K562 (cell line): ENCODE data around the gene SYK. TPM values are rescaled to one million over a fixed set of nuclear protein-coding genes. Genes with fewer than 3 reads are reported as not detected.

Experiments used
- ATAC-seq: fragments of 200-7000 bp; cut with Tn5 transposase; 3 replicates; pipeline ENCODE4 v1.9.1; 2020; ENCODE audit warnings: moderate library complexity
- BruUV-seq: library from RNA; stranded (reverse); fragments of 400-500 nt; replicated peaks from 2 replicates; lab custom pipeline; 2021; lab: Mats Ljungman, UMichigan
- CTCF ChIA-PET: fragments of 300-600 bp; formaldehyde crosslinking; extraction: SDS; loops from one replicate; lab custom pipeline; 2021; ENCODE audit warnings: low intra/inter-chr PET ratio; lab: Yijun Ruan, JAX
- POLR2A ChIA-PET: fragments of 300-600, 350-650 bp; sonication (Branson Sonifier 250); formaldehyde crosslinking; extraction: SDS; loops from one replicate; lab custom pipeline; 2021; ENCODE audit warnings: antibody characterized with exemption, inconsistent platforms; lab: Yijun Ruan, JAX
- DNase-seq, 4 experiments: peaks; one replicate each; pipeline versions ENCODE4 v3.0.0 to v3.0.0-alpha.2; 2011 to 2018; ENCODE audit warnings: low spot score in 3 of 4, mixed read lengths in 3 of 4; ENCODE audit errors: extremely low read depth in 1 of 4
- FAIRE-seq: peaks from 2 replicates; lab custom pipeline; 2011; peaks lifted over from hg19 to GRCh38; lab: Jason Lieb, UNC
- H2AFZ ChIP-seq: 2 replicates; pipeline ENCODE4 v1.6.0; 2011; ENCODE audit warnings: low read depth, low read length, control low read depth, inconsistent platforms
- H3K27ac ChIP-seq: fragments of 200-600 bp; 3 replicates; pipeline ENCODE4 v1.8.0; 2011; ENCODE audit warnings: low read depth, mild to moderate bottlenecking, control low read depth, inconsistent platforms, low read length, moderate library complexity, mixed read lengths; ENCODE audit errors: extremely low read depth
- H3K27me3 ChIP-seq, 2 experiments: fragments of 300-600 bp in 1 of 2; 2 replicates in 1 of 2; 3 replicates in 1 of 2; pipeline versions ENCODE4 v1.6.0 to v1.8.0; 2011; ENCODE audit warnings: inconsistent platforms in 2 of 2, low read length in 2 of 2, mild to moderate bottlenecking in 1 of 2, mixed read lengths in 1 of 2, moderate library complexity in 1 of 2; ENCODE audit not compliant: control insufficient read depth in 2 of 2, insufficient read depth in 2 of 2
- H3K36me3 ChIP-seq: fragments of 300-600 bp; 3 replicates; pipeline ENCODE4 v1.8.0; 2011; ENCODE audit warnings: mild to moderate bottlenecking, low read length, inconsistent platforms; ENCODE audit not compliant: control insufficient read depth, insufficient read depth
- H3K4me1 ChIP-seq, 2 experiments: fragments of 200-600 bp in 1 of 2; replicated peaks in 1 of 2; 2 replicates in 1 of 2; 3 replicates in 1 of 2; pipeline versions ENCODE4 v1.5.1 to v1.8.0; 2011; ENCODE audit warnings: inconsistent platforms in 2 of 2, low read length in 2 of 2, mild to moderate bottlenecking in 1 of 2, mixed read lengths in 1 of 2, moderate library complexity in 1 of 2; ENCODE audit not compliant: control insufficient read depth in 2 of 2, insufficient read depth in 2 of 2
- H3K4me2 ChIP-seq: 2 replicates; pipeline ENCODE4 v1.6.1; 2011; ENCODE audit warnings: low read length, control low read depth, inconsistent platforms, mixed read lengths; ENCODE audit not compliant: insufficient read depth
- H3K4me3 ChIP-seq: fragments of 200-600 bp; sonication (generic), shearing (Covaris generic); 2 replicates; pipeline ENCODE4 v1.5.1; 2016; ENCODE audit warnings: control low read depth, inconsistent platforms
- H3K79me2 ChIP-seq: fragments of 200-600 bp; 3 replicates; pipeline ENCODE4 v1.8.0; 2011; ENCODE audit warnings: low read length, inconsistent platforms; ENCODE audit not compliant: control insufficient read depth, insufficient read depth
- H3K9ac ChIP-seq, 2 experiments: 2 replicates each; pipeline versions ENCODE4 v1.6.0 to v1.6.1; 2011; ENCODE audit warnings: low read depth in 2 of 2, low read length in 2 of 2, control low read depth in 1 of 2, inconsistent platforms in 1 of 2, mild to moderate bottlenecking in 1 of 2, mixed read lengths in 1 of 2; ENCODE audit not compliant: insufficient read depth in 1 of 2
- H3K9me1 ChIP-seq: one replicate; pipeline ENCODE4 v1.6.0; 2011; ENCODE audit warnings: inconsistent platforms, mild to moderate bottlenecking, low read length, moderate library complexity; ENCODE audit not compliant: control insufficient read depth, insufficient read depth
- H3K9me3 ChIP-seq: replicated peaks from 2 replicates; pipeline ENCODE4 v1.5.1; 2011; ENCODE audit warnings: low read depth, low read length, inconsistent platforms; ENCODE audit not compliant: control insufficient read depth, insufficient read depth
- H4K20me1 ChIP-seq: replicated peaks from 2 replicates; pipeline ENCODE4 v1.6.1; 2011; ENCODE audit warnings: low read length, inconsistent platforms, mixed read lengths; ENCODE audit not compliant: control insufficient read depth, insufficient read depth
- CREBBP ChIP-seq: IDR thresholded peaks from one replicate; pipeline ENCODE4 v1.6.1; 2012; ENCODE audit warnings: low read depth, mild to moderate bottlenecking, control low read depth, inconsistent platforms, low read length
- CXXC5 ChIP-seq: fragments of 250-450 bp; sonication (Bioruptor Pico); IDR thresholded peaks from 2 replicates; pipeline ENCODE4 v1.8.0; 2022; ENCODE audit warnings: inconsistent platforms, mild to moderate bottlenecking, moderate library complexity
- GTF2B ChIP-seq: IDR thresholded peaks from 2 replicates; pipeline ENCODE4 v1.6.1; 2011; ENCODE audit not compliant: insufficient read length; ENCODE audit errors: extremely low read depth
- HBP1 ChIP-seq: fragments of 450-650 bp; formaldehyde crosslinking; IDR thresholded peaks from 2 replicates; pipeline ENCODE4 v1.4.0; 2022; ENCODE audit warnings: missing genetic modification characterization
- ILK ChIP-seq: fragments of 450-650 bp; IDR thresholded peaks from 2 replicates; pipeline ENCODE4 v1.6.1; 2016; ENCODE audit warnings: missing genetic modification characterization, low read depth, mild to moderate bottlenecking, missing compliant biosample characterization, moderate library complexity, borderline replicate concordance
- MCM3 ChIP-seq: fragments of 450-650 bp; IDR thresholded peaks from 2 replicates; pipeline ENCODE4 v1.6.1; 2016
- XRCC4 ChIP-seq: IDR thresholded peaks from one replicate; pipeline ENCODE4 v1.6.1; 2011; ENCODE audit not compliant: insufficient read depth, insufficient read length; ENCODE audit errors: extremely low read depth
- ZNF280A ChIP-seq: fragments of 450-650 bp; IDR thresholded peaks from 2 replicates; pipeline ENCODE4 v1.6.1; 2018; ENCODE audit warnings: mild to moderate bottlenecking, low read depth; ENCODE audit not compliant: partially characterized antibody
- WGBS: fragments of 100-300 bp; shearing (Covaris generic); methylation state at CpG from one replicate; pipeline ENCODE4 v1.1.6; 2016; ENCODE audit warnings: low coverage, mixed read lengths; ENCODE audit not compliant: insufficient coverage; ENCODE audit errors: missing lambda C conversion rate; 5-methylcytosine and 5-hydroxymethylcytosine counted together
- in situ Hi-C: fragments of 300-500 bp; cut with MboI; formaldehyde crosslinking; loops from 4 replicates; pipeline ENCODE4 v1.15.0; 2018; ENCODE audit warnings: inconsistent platforms, mixed read lengths
- intact Hi-C: fragments of 100-400 bp; cut with micrococcal nuclease; formaldehyde crosslinking; loops from 2 replicates; pipeline ENCODE4 v1.14.2; 2022
- polyA plus RNA-seq, 8 experiments: library from polyadenylated mRNA; depleted of rRNA in 4 of 8; stranded (reverse) in 5 of 8; unstranded in 3 of 8; fragments of >200 nt; fragmentation: Nextera tagmentation in 2 of 8; fragmentation: Illumina TruSeq in 1 of 8; extraction: Ambion mirVana in 2 of 8; extraction: Trizol in 1 of 8; gene quantifications; 2 replicates each; pipeline versions ENCODE4 v1.2.1 to v1.2.3, GENCODE V29; 2011 to 2014; ENCODE audit warnings: inconsistent platforms in 1 of 8, missing spikeins in 1 of 8
- total RNA-seq, 7 experiments: library from RNA; depleted of rRNA in 6 of 7; stranded (reverse); fragments of >200 nt in 6 of 7; fragmentation: Illumina TruSeq in 2 of 7; extraction: Trizol in 2 of 7; gene quantifications; 2 replicates each; pipeline versions ENCODE4 v1.2.1 to v1.2.3, GENCODE V29; 2011 to 2021; ENCODE audit warnings: low replicate concordance in 1 of 7

The SYK gene
- total and polyA plus RNA-seq, 9 of the 15 experiments (the other 6 are each of a cell fraction or from before 2014, with no cell fraction given): 3.9 to 32.7 (median 16.7) TPM

GRCh38 chr9:90783964-90784363, 17.7 kb upstream of the SYK start:
- 3% methylated on average over 8 of the region's 8 CpGs for WGBS
- no peaks in the 10 kb centered on the region for H3K4me1 ChIP-seq
- in situ Hi-C loops: no loop called here
- H3K9ac ChIP-seq: no peak overlapping the region
- H3K9me3 ChIP-seq: no peaks in the 10 kb centered on the region
- TF ChIP-seq CREBBP (no peak), GTF2B (no peak), ZNF280A (no peak), XRCC4 (no peak), HBP1 (CRISPR knock-in tag) (no peak), MCM3 (no peak), CXXC5 (CRISPR knock-in tag) (no peak), ILK (tag) (no peak)
- H3K4me2 ChIP-seq: no peak overlapping the region
- no peaks in the 10 kb centered on the region for H3K9me1 ChIP-seq
- ChIA-PET POLR2A (interaction anchor here (0.6 kb wide), 1 partner anchor 12 kb away, joined by 3 read pairs; no protein-coding TSS in a partner anchor), CTCF (no interaction called here)
- no TSS peak for BruUV-seq
- H3K79me2 ChIP-seq: no peaks in the 10 kb centered on the region
- no peak overlapping the region for H3K27ac ChIP-seq
- H3K4me3 ChIP-seq: no peak overlapping the region
- no peaks in the 10 kb centered on the region for H3K36me3 ChIP-seq
- H3K27me3 ChIP-seq: no peaks in the 10 kb centered on the region; a peak in 1 of 5 replicates
- no peak overlapping the region for H2AFZ ChIP-seq
- intact Hi-C loops: no loop called here
- ATAC-seq (no peak), FAIRE-seq (no peak), DNase-seq (no peak)
- H4K20me1 ChIP-seq: no peaks in the 10 kb centered on the region
